ENCODE results near the gene CPSF6. TPM values are rescaled to one million over a fixed set of nuclear protein-coding genes. Genes with fewer than 3 reads are reported as not detected.

Gene CPSF6
- total and polyA plus RNA-seq, 2 of the 8 experiments (the other 6 are each of a cell fraction or from before 2014, with no cell fraction given): 92.7 to 167 TPM

- no peak for TF ChIP-seq CTCF (IDR thresholded peaks at IDR 0.05; ENCODE audit: control extremely low read depth in 1 of 3, insufficient read depth in 1 of 3, low read depth in 1 of 3, low read length in 3 of 3)
- no peak for TF ChIP-seq YY1 (IDR thresholded peaks at IDR 0.05; ENCODE audit: low read depth, low read length)
Measured at GRCh38 chr12:69252033-69252432, 12.7 kb downstream of the CPSF6 start (continued).
